ENCODE data around the gene CEMIP2. TPM values are rescaled to one million over a fixed set of nuclear protein-coding genes. Genes with fewer than 3 reads are reported as not detected.

The CEMIP2 gene
- total RNA-seq, 3 donors from 2014 or later: 79.0 to 144 (median 81.2) TPM

- Histone ChIP-seq H3K27me3 (no peaks in the 10 kb centered on the region), H3K9me3 (no peaks in the 10 kb centered on the region), H3K27ac (no peak overlapping the region), H3K36me3 (no peaks in the 10 kb centered on the region), H3K4me3 (no peak overlapping the region), H3K4me1 (no peaks in the 10 kb centered on the region)
- DNase-seq (ENCODE audit: low spot score in 2 of 2): no peak
- intact Hi-C loops (cut with DNase I; ENCODE audit: low total_unique reads): no loop called here
- TF ChIP-seq CTCF (IDR thresholded peaks at IDR 0.05) (no peak), POLR2AphosphoS5 (IDR thresholded peaks at IDR 0.05) (no peak), POLR2A (IDR thresholded peaks at IDR 0.05) (no peak)
These were observed 24.4 kb downstream of the CEMIP2 start for GRCh38 chr9:71743882-71744281.

GRCh38 chr9:71743217-71743705, 25.1 kb downstream of the CEMIP2 start:
- TF ChIP-seq POLR2A (IDR thresholded peaks at IDR 0.05): no peak
- no peak for TF ChIP-seq POLR2AphosphoS5 (IDR thresholded peaks at IDR 0.05)
- no peak for TF ChIP-seq CTCF (IDR thresholded peaks at IDR 0.05)
- no peaks in the 10 kb centered on the region for H3K4me1 ChIP-seq
- DNase-seq (ENCODE audit: low spot score in 2 of 2): no peak

GRCh38 chr9:71742703-71743102, 25.6 kb downstream of the CEMIP2 start:
- intact Hi-C loops (cut with DNase I; ENCODE audit: low total_unique reads): no loop called here

More at GRCh38 chr9:71743217-71743705, 25.1 kb downstream of the CEMIP2 start:
- H3K36me3 ChIP-seq: no peaks in the 10 kb centered on the region
- no peaks in the 10 kb centered on the region for H3K9me3 ChIP-seq
- H3K27ac ChIP-seq: no peak overlapping the region
- H3K4me3 ChIP-seq: no peak overlapping the region
- H3K27me3 ChIP-seq: no peaks in the 10 kb centered on the region
- intact Hi-C loops (cut with DNase I; ENCODE audit: low total_unique reads): no loop called here

GRCh38 chr9:71741926-71742648, 26.2 kb downstream of the CEMIP2 start:
- Histone ChIP-seq H3K27me3 (no peaks in the 10 kb centered on the region), H3K4me3 (no peak overlapping the region), H3K27ac (no peak overlapping the region), H3K36me3 (no peaks in the 10 kb centered on the region), H3K4me1 (no peaks in the 10 kb centered on the region), H3K9me3 (no peaks in the 10 kb centered on the region)
- DNase-seq (ENCODE audit: low spot score in 2 of 2): no peak
- no peak for TF ChIP-seq POLR2AphosphoS5 (IDR thresholded peaks at IDR 0.05)
- TF ChIP-seq CTCF (IDR thresholded peaks at IDR 0.05): no peak
- TF ChIP-seq POLR2A (IDR thresholded peaks at IDR 0.05): no peak
- intact Hi-C loops (cut with DNase I; ENCODE audit: low total_unique reads): no loop called here

More at GRCh38 chr9:71742703-71743102, 25.6 kb downstream of the CEMIP2 start:
- TF ChIP-seq POLR2A (IDR thresholded peaks at IDR 0.05) (no peak), POLR2AphosphoS5 (IDR thresholded peaks at IDR 0.05) (no peak), CTCF (IDR thresholded peaks at IDR 0.05) (no peak)
- Histone ChIP-seq H3K4me1 (no peaks in the 10 kb centered on the region), H3K36me3 (no peaks in the 10 kb centered on the region), H3K27me3 (no peaks in the 10 kb centered on the region), H3K27ac (no peak overlapping the region), H3K4me3 (no peak overlapping the region), H3K9me3 (no peaks in the 10 kb centered on the region)
- no peak for DNase-seq (ENCODE audit: low spot score in 2 of 2)

- Histone ChIP-seq H3K4me3 (no peak overlapping the region), H3K4me1 (no peaks in the 10 kb centered on the region), H3K27ac (no peak overlapping the region), H3K27me3 (no peaks in the 10 kb centered on the region), H3K9me3 (no peaks in the 10 kb centered on the region), H3K36me3 (no peaks in the 10 kb centered on the region)
- no peak for DNase-seq (ENCODE audit: low spot score in 2 of 2)
- TF ChIP-seq CTCF (IDR thresholded peaks at IDR 0.05) (no peak), POLR2A (IDR thresholded peaks at IDR 0.05) (no peak), POLR2AphosphoS5 (IDR thresholded peaks at IDR 0.05) (no peak)
- intact Hi-C loops (cut with DNase I; ENCODE audit: low total_unique reads): no loop called here
These were observed 28.1 kb downstream of the CEMIP2 start for GRCh38 chr9:71740199-71740598.
